ENCODE data around the gene TMEFF2.

DNA sequence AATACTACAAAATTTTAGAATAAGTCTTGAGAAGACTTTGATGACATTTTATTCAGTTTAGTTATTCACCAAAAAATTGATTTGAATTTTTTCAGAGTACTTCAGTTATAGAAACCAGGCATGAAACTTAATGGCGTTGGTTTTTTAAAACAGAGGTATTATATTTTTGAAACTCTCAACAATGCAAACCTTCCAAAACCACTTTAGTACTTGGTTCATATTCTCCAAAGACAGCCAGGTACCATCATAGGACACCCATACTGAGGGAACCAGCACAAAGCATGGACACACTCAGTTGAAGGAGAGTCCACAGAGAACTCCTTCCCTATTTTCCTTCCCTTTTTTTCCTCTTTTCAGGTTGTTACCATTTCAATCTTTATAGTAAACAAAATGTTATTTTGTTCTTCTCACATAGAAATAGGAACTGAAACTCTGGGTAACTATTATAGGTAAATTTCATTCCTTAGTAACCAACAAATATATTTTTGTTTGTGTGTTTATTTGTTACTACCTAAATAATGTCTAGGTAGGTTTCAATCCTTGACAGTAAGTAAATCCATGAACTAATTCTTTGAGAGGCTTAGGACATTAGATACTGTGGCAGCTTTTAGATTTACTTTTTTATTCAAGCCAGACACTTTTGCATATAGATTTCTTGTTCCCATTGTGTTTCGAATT, 95.8 kb downstream of the TMEFF2 start:
- TF ChIP-seq CHD4 (IDR thresholded peaks at IDR 0.05), result no peak
- TF ChIP-seq NRF1 (conservative IDR thresholded peaks at IDR 0.05; ENCODE audit: low read depth, low read length), result no peak
- TF ChIP-seq NFIC (IDR thresholded peaks at IDR 0.05; ENCODE audit: low read depth, low read length), result no peak
- no peak for TF ChIP-seq EZH2 (IDR thresholded peaks at IDR 0.05; ENCODE audit: borderline replicate concordance, control insufficient read depth, low read depth, low read length)
